GM12873 (cell line): ENCODE measurements around the gene MYO5A.

Experiments used
- CTCF ChIP-seq: IDR thresholded peaks from 2 replicates; pipeline ENCODE4 v1.5.1; 2012; ENCODE audit warnings: low read depth, mild to moderate bottlenecking, moderate library complexity, low read length, control low read depth; ENCODE audit not compliant: insufficient read depth; ENCODE audit errors: missing control alignments

The MYO5A gene

GRCh38 chr15:52505151-52505550 is 23.5 kb downstream of the MYO5A start:
- no peak for TF ChIP-seq CTCF

GRCh38 chr15:52503788-52504496 is 24.7 kb downstream of the MYO5A start:
- no peak for TF ChIP-seq CTCF

GRCh38 chr15:52502608-52503007 is 26.1 kb downstream of the MYO5A start:
- TF ChIP-seq CTCF, result no peak

GRCh38 chr15:52499506-52499905 is 29.2 kb downstream of the MYO5A start:
- no peak for TF ChIP-seq CTCF

- TF ChIP-seq CTCF, result no peak
Measured at GRCh38 chr15:52498706-52499105, 30.0 kb downstream of the MYO5A start.

GRCh38 chr15:52496776-52497470 is 31.8 kb downstream of the MYO5A start:
- TF ChIP-seq CTCF, result no peak

- no peak for TF ChIP-seq CTCF
Measured at GRCh38 chr15:52496175-52496574, 32.5 kb downstream of the MYO5A start.
